ACC112 (cell line): ENCODE data around the gene SRPX2.

ENCODE experiments used
- H2AFZ ChIP-seq: fragments of 200-600 bp; sonication (generic); one replicate; pipeline ENCODE4 v1.6.0; 2017; ENCODE audit warnings: antibody characterized with exemption, low read length; ENCODE audit not compliant: unreplicated experiment
- H3K27ac ChIP-seq: fragments of 200-600 bp; sonication (generic); 2 replicates; pipeline ENCODE4 v1.5.1; 2014; ENCODE audit warnings: low read depth, mild to moderate bottlenecking, antibody characterized with exemption, low read length, moderate library complexity
- H3K27me3 ChIP-seq: fragments of 200-600 bp; sonication (generic); 2 replicates; pipeline ENCODE4 v1.6.1; 2014; ENCODE audit warnings: mild to moderate bottlenecking, antibody characterized with exemption, low read length, moderate library complexity, mixed read lengths; ENCODE audit not compliant: insufficient read depth
- H3K36me3 ChIP-seq: fragments of 200-600 bp; sonication (generic); 2 replicates; pipeline ENCODE4 v1.6.1; 2016; ENCODE audit warnings: mild to moderate bottlenecking, antibody characterized with exemption, low read length, moderate library complexity, mixed read lengths; ENCODE audit not compliant: insufficient read depth
- H3K4me1 ChIP-seq: fragments of 200-600 bp; sonication (generic); one replicate; pipeline ENCODE4 v1.6.1; 2016; ENCODE audit warnings: low read length, mixed read lengths; ENCODE audit not compliant: insufficient read depth, unreplicated experiment, control insufficient read depth
- H3K4me3 ChIP-seq: fragments of 200-600 bp; sonication (generic); 2 replicates; pipeline ENCODE4 v1.5.1; 2014; ENCODE audit warnings: mild to moderate bottlenecking, low read depth, low read length
- H3K79me2 ChIP-seq: fragments of 200-600 bp; sonication (generic); one replicate; pipeline ENCODE4 v1.6.0; 2016; ENCODE audit warnings: low read length; ENCODE audit not compliant: control insufficient read depth, unreplicated experiment, insufficient read depth

The SRPX2 gene, protein sequence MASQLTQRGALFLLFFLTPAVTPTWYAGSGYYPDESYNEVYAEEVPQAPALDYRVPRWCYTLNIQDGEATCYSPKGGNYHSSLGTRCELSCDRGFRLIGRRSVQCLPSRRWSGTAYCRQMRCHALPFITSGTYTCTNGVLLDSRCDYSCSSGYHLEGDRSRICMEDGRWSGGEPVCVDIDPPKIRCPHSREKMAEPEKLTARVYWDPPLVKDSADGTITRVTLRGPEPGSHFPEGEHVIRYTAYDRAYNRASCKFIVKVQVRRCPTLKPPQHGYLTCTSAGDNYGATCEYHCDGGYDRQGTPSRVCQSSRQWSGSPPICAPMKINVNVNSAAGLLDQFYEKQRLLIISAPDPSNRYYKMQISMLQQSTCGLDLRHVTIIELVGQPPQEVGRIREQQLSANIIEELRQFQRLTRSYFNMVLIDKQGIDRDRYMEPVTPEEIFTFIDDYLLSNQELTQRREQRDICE

GRCh38 chrX:100643956-100644860, at the start of gene SRPX2:
SRPX2 (plus strand) TSS chrX:100644199; CDS start chrX:100646323, 2,124 bp downstream.
- peak within 1 kb of the TSS; percentile 99 for H3K27ac ChIP-seq
- peak within 1 kb of the TSS; percentile 22 for H2AFZ ChIP-seq
- peak within 1 kb of the TSS; percentile 95 for H3K4me3 ChIP-seq

DNA sequence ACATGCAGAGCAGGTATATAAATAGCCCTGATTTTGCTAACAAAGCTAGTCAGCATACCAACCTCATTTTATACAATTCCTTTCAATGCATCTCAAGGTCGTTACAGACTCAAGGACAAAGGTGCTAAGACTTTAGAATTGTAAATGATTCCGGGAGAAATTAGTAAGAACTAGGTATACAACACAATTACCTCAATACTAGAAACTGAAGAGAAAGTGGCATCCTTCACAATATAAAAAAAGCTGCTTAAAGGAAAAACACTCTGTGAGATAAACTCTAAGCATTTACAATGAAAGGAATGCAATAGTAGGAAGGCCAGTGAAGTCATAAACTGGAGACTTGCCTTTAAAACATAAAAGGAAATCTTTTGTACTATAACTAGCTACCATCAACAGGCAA, 47.4 kb upstream of the SRPX2 start:
- Histone ChIP-seq H2AFZ (no peak overlapping the region), H3K27me3 (0 out of 2 replicates have a peak, but pooled peaks cover 6% of the 10 kb centered on the region), H3K4me1 (no peaks in the 10 kb centered on the region), H3K4me3 (no peak overlapping the region), H3K79me2 (no peaks in the 10 kb centered on the region), H3K27ac (no peak overlapping the region), H3K36me3 (no peaks in the 10 kb centered on the region)

More at GRCh38 chrX:100643956-100644860, at the start of gene SRPX2:
- Histone ChIP-seq H3K36me3 (no peaks in the 10 kb centered on the region), H3K27me3 (no peaks in the 10 kb centered on the region), H3K4me1 (peaks cover 39% of the 10 kb centered on the region), H3K79me2 (peaks cover 32% of the 10 kb centered on the region)

DNA sequence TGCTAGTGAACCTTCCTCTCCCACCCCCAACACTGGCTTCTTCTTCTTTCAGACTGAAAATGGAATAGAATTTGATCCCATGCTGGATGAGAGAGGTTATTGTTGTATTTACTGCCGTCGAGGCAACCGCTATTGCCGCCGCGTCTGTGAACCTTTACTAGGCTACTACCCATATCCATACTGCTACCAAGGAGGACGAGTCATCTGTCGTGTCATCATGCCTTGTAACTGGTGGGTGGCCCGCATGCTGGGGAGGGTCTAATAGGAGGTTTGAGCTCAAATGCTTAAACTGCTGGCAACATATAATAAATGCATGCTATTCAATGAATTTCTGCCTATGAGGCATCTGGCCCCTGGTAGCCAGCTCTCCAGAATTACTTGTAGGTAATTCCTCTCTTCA, 44.5 kb upstream of the SRPX2 start:
- no peaks in the 10 kb centered on the region for H3K79me2 ChIP-seq
- no peak overlapping the region for H3K4me3 ChIP-seq
- no peak overlapping the region for H3K27ac ChIP-seq
- H3K27me3 ChIP-seq: 0 out of 2 replicates have a peak, but pooled peaks cover 6% of the 10 kb centered on the region
- no peak overlapping the region for H2AFZ ChIP-seq
- no peaks in the 10 kb centered on the region for H3K36me3 ChIP-seq
- no peaks in the 10 kb centered on the region for H3K4me1 ChIP-seq

- peak overlapping the region; percentile 44; the same call in 1 of the 2 replicates for H3K4me3 ChIP-seq
- H3K27me3 ChIP-seq: 0 out of 2 replicates have a peak, but pooled peaks cover 6% of the 10 kb centered on the region
- H3K36me3 ChIP-seq: no peaks in the 10 kb centered on the region
- H3K27ac ChIP-seq: no peak overlapping the region
- H3K79me2 ChIP-seq: no peaks in the 10 kb centered on the region
- H2AFZ ChIP-seq: no peak overlapping the region
- no peaks in the 10 kb centered on the region for H3K4me1 ChIP-seq
Measured at GRCh38 chrX:100600340-100600739, 43.7 kb upstream of the SRPX2 start.

- 0 out of 2 replicates have a peak, but pooled peaks cover 6% of the 10 kb centered on the region for H3K27me3 ChIP-seq
- H2AFZ ChIP-seq: no peak overlapping the region
Measured at GRCh38 chrX:100600758-100601157, 43.2 kb upstream of the SRPX2 start.

GRCh38 chrX:100606753-100607152, 37.2 kb upstream of the SRPX2 start:
- no peak overlapping the region for H3K27ac ChIP-seq
- H3K36me3 ChIP-seq: no peaks in the 10 kb centered on the region
- no peak overlapping the region for H3K4me3 ChIP-seq
- H2AFZ ChIP-seq: no peak overlapping the region
- no peaks in the 10 kb centered on the region for H3K4me1 ChIP-seq
- no peaks in the 10 kb centered on the region for H3K79me2 ChIP-seq
- H3K27me3 ChIP-seq: no peaks in the 10 kb centered on the region

More at GRCh38 chrX:100600758-100601157, 43.2 kb upstream of the SRPX2 start:
- Histone ChIP-seq H3K4me1 (no peaks in the 10 kb centered on the region), H3K4me3 (peak overlapping the region; percentile 44; the same call in 1 of the 2 replicates), H3K79me2 (no peaks in the 10 kb centered on the region), H3K27ac (no peak overlapping the region), H3K36me3 (no peaks in the 10 kb centered on the region)

- Histone ChIP-seq H3K79me2 (no peaks in the 10 kb centered on the region), H3K27ac (no peak overlapping the region), H3K27me3 (no peaks in the 10 kb centered on the region), H2AFZ (no peak overlapping the region), H3K4me1 (no peaks in the 10 kb centered on the region), H3K36me3 (no peaks in the 10 kb centered on the region), H3K4me3 (no peak overlapping the region)
Measured at GRCh38 chrX:100609591-100609990, 34.4 kb upstream of the SRPX2 start.

DNA sequence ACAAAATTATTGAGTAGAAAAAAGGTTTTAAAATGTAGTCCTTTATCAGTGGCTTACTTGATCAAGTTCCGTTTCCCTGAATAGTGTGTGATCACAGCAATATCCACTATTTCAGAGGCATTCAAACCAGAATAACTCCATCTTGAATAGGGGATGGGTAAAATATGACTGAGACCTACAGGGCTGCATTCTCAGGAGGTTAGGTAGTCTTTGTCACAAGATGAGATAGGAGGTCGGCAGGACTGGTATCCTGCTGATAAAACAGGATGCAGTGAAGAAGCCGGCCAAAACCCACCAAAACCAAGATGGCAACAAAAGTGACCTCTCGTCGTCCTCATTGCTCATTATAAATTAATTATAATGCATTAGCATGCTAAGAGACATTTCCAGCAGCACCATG, 32.0 kb upstream of the SRPX2 start:
- Histone ChIP-seq H3K27me3 (no peaks in the 10 kb centered on the region), H3K4me3 (no peak overlapping the region), H3K4me1 (no peaks in the 10 kb centered on the region), H3K27ac (no peak overlapping the region), H2AFZ (no peak overlapping the region), H3K36me3 (no peaks in the 10 kb centered on the region), H3K79me2 (no peaks in the 10 kb centered on the region)

DNA sequence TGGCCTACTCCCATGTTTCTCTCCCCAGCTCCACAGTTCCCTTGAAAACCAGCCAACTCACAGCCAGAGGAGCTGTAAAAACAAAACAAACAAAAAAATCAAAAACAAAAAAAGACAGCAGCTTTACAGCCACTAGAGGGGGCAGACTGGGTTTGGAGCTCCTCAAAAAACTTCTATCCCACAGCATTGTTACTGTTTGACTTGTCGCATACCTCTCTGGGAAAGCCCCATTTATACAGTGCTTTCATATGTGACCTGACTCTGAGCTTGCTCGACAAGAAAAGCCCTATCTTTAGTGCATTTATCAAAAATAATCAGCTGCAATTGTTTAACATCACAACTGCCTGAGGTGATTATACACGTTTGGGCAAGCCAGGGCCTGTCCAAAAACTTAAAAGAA, 29.0 kb upstream of the SRPX2 start:
- Histone ChIP-seq H3K36me3 (no peaks in the 10 kb centered on the region), H3K27ac (no peak overlapping the region), H3K27me3 (no peaks in the 10 kb centered on the region), H3K4me1 (no peaks in the 10 kb centered on the region), H3K79me2 (no peaks in the 10 kb centered on the region), H3K4me3 (no peak overlapping the region), H2AFZ (no peak overlapping the region)

- Histone ChIP-seq H3K79me2 (no peaks in the 10 kb centered on the region), H3K27me3 (no peaks in the 10 kb centered on the region), H3K36me3 (no peaks in the 10 kb centered on the region), H2AFZ (no peak overlapping the region), H3K4me3 (no peak overlapping the region), H3K27ac (no peak overlapping the region), H3K4me1 (no peaks in the 10 kb centered on the region)
Measured at GRCh38 chrX:100623001-100623400, 21.0 kb upstream of the SRPX2 start.
